RWPE2 (cell line): ENCODE data around the gene TACC2.

ENCODE experiments used
- ATAC-seq: fragments of 200-7000 bp; cut with Tn5 transposase; 3 replicates; pipeline ENCODE4 v1.9.1; 2021; ENCODE audit warnings: low read depth
- DNase-seq: peaks from one replicate; pipeline ENCODE4 v3.0.0-alpha.2; 2020; ENCODE audit warnings: low spot score
- H3K27ac ChIP-seq: fragments of 450-650 bp; 2 replicates; pipeline ENCODE4 v1.5.1; 2017; ENCODE audit warnings: mild to moderate bottlenecking; ENCODE audit not compliant: poor library complexity, severe bottlenecking
- H3K27me3 ChIP-seq: fragments of 250-450 bp; sonication (Bioruptor Pico); 2 replicates; pipeline ENCODE4 v1.5.1; 2021; ENCODE audit warnings: mild to moderate bottlenecking, moderate library complexity; ENCODE audit not compliant: insufficient read depth, poor library complexity, severe bottlenecking
- H3K36me3 ChIP-seq: fragments of 250-450 bp; sonication (Bioruptor Pico); 2 replicates; pipeline ENCODE4 v1.5.1; 2020; ENCODE audit warnings: low read depth, mild to moderate bottlenecking, moderate library complexity
- H3K4me1 ChIP-seq: fragments of 250-450 bp; sonication (Bioruptor Pico); 2 replicates; pipeline ENCODE4 v1.5.1; 2021; ENCODE audit warnings: mild to moderate bottlenecking, moderate library complexity; ENCODE audit not compliant: insufficient read depth, poor library complexity, severe bottlenecking
- H3K4me3 ChIP-seq: fragments of 250-450 bp; sonication (Bioruptor Pico); 2 replicates; pipeline ENCODE4 v1.5.1; 2021; ENCODE audit warnings: mild to moderate bottlenecking, moderate library complexity; ENCODE audit not compliant: severe bottlenecking
- H3K9me3 ChIP-seq: fragments of 250-450 bp; sonication (Bioruptor Pico); 2 replicates; pipeline ENCODE4 v1.5.1; 2021; ENCODE audit warnings: mild to moderate bottlenecking, moderate library complexity; ENCODE audit not compliant: severe bottlenecking
- TF ChIP-seq, protein P1 (sequence below): fragments of 450-650 bp; IDR thresholded peaks from one replicate; pipeline ENCODE4 v1.5.1; 2017; ENCODE audit warnings: mild to moderate bottlenecking, moderate library complexity; ENCODE audit not compliant: poor library complexity, severe bottlenecking

TACC2 gene

DNA sequence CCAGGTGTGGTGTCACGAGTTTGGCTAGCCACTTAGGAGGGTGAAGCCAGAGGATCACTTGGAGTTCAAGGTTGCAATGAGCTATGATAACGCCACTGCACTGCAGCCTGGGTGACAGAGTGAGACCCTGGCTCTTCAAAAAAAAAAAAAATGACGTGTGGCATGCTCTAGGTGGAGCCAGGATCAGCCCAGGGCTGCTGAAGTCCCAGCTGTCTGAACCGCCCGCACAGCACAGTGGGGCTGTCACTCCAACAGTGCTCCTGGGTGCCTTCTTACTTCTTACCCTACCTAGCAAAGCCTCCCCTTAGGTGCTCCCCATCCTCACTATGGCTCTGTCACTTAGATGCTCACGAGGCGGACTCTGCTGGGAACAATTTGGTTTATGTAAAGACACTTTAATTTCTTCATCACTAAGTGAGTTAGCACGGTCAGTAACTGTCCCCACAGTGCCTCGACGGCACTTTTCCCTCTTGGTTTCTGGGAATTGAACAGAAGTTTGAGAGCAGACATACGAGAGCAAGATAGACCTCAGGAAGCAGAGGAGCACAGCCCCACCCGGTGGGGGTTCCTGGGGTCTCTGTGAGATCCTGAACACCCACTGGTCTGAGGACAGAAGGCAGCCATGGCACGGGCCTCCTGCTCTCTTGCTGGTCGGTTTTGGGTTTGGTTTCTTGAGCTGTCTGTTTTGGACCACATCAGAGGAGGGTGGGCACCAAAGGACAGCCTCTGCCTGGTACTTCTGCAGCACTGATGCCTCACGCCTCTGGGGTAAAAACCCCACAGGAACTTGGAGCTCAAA is 215.9 kb downstream of the TACC2 start:
- DNase-seq (no peak), ATAC-seq (no peak)
- H3K36me3 ChIP-seq = no peaks in the 10 kb centered on the region; the same call in 1 of the 2 replicates
- no peaks in the 10 kb centered on the region for H3K4me1 ChIP-seq
- H3K27ac ChIP-seq = no peak overlapping the region
- no peak overlapping the region for H3K4me3 ChIP-seq
- TF ChIP-seq, protein P1, sequence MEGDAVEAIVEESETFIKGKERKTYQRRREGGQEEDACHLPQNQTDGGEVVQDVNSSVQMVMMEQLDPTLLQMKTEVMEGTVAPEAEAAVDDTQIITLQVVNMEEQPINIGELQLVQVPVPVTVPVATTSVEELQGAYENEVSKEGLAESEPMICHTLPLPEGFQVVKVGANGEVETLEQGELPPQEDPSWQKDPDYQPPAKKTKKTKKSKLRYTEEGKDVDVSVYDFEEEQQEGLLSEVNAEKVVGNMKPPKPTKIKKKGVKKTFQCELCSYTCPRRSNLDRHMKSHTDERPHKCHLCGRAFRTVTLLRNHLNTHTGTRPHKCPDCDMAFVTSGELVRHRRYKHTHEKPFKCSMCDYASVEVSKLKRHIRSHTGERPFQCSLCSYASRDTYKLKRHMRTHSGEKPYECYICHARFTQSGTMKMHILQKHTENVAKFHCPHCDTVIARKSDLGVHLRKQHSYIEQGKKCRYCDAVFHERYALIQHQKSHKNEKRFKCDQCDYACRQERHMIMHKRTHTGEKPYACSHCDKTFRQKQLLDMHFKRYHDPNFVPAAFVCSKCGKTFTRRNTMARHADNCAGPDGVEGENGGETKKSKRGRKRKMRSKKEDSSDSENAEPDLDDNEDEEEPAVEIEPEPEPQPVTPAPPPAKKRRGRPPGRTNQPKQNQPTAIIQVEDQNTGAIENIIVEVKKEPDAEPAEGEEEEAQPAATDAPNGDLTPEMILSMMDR = no peak
- no peaks in the 10 kb centered on the region for H3K9me3 ChIP-seq
- no peaks in the 10 kb centered on the region for H3K27me3 ChIP-seq

DNA sequence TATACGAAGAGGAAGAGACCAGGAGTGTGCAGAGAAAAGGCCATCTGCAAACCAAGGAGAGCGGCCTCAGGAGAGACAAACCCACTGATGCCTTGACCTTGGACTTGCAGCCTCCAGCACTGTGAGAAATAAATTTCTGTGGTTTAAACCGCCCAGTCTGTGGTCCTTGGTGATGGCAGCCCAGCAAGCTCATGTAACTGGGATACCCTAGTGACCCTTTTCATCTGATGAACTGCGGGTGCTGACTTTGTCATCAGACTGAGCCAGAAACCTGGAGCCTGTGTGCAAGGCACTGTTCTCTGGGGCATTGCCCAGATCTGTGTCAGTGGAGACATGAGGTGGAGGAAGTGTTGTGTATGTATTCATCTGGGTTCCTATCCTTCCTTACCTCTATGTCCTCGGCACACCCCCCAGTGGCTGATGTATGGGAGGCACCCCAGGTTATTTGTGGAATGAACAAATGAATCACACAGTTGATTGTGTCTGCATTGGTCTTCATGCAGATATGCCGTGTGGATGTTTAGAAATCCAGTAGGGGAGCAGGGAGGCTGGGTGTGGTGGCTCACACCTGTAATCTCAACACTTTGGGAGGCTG is 217.6 kb downstream of the TACC2 start:
- H3K4me3 ChIP-seq = no peak overlapping the region
- peaks cover 14% of the 10 kb centered on the region for H3K36me3 ChIP-seq
- no peak overlapping the region for H3K27ac ChIP-seq
- no peaks in the 10 kb centered on the region for H3K9me3 ChIP-seq
- ATAC-seq (peak; percentile 31; the same call in 1 of the 3 replicates), DNase-seq (no peak)
- H3K27me3 ChIP-seq = no peaks in the 10 kb centered on the region
- no peaks in the 10 kb centered on the region for H3K4me1 ChIP-seq
- TF ChIP-seq, protein P1 = no peak

DNA sequence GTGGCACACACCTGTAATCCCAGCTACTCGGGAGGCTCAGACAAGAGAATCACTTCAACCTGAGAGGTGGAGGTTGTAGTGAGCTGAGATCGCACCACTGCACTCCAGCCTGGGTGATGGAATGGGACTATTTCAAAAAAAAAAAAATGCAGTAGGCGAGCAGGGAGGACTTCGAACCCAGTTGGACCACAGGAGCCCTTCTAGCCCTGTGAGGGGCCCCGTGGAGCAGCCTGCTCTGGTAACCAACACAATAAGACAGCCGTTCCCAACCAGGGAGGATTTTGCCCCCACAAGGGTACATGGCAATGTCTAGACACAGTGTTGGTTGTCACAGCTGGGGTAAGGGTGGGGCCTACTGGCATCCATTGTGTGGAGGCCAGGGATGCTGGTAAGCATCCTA is 218.2 kb downstream of the TACC2 start:
- no peak for DNase-seq
- TF ChIP-seq, protein P1 = no peak
- Histone ChIP-seq H3K36me3 (peaks cover 20% of the 10 kb centered on the region), H3K27me3 (no peaks in the 10 kb centered on the region), H3K9me3 (no peaks in the 10 kb centered on the region), H3K4me1 (no peaks in the 10 kb centered on the region), H3K27ac (no peak overlapping the region), H3K4me3 (no peak overlapping the region)
- ATAC-seq = no peak

DNA sequence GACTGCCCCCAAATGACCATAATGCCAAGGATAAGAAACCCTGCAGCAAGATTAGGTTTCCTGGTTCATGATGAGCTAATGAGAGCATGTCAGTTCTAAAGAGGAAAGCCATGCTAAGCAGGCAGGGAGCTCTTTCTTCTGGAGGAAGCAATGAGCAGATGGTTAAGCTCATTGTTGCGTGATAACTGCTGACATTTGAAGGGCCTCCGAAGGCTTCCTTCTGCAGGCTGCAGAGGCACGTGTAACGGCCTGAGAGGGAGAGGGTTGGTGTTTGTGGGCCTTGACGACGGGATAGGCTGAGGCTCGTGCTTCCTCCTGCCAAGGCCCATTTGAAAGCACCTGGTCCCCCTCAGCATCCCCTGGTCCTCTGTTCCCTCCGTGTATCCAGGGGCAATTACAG is 218.6 kb downstream of the TACC2 start:
- H3K36me3 ChIP-seq = peaks cover 21% of the 10 kb centered on the region
- H3K4me1 ChIP-seq = no peaks in the 10 kb centered on the region
- DNase-seq = no peak
- no peak overlapping the region for H3K27ac ChIP-seq
- no peak overlapping the region for H3K4me3 ChIP-seq
- no peak for ATAC-seq
- no peaks in the 10 kb centered on the region for H3K27me3 ChIP-seq
- TF ChIP-seq, protein P1 = no peak
- no peaks in the 10 kb centered on the region for H3K9me3 ChIP-seq
